Measurements from ENCODE around the gene TRPM3.

DNA sequence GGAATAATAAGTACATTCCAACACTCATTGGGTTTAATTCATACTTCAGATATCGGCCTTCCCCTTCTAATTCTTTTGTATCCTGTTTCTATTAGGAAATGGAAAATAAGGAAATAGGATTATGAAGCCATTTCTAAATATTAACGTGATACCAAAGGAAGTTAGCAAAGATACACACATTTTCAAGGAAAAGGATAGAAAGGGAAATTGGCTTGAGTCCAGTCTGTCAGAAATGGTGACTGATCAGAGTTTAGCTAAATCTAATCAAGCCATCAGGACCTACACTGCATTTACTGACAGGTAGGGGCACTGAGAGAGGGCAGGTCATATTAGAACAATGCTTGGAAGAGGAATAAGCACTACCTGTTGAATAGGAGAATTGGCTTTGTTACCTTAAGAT lies 3.1 kb downstream of the TRPM3 start:
- TF ChIP-seq, protein P1, sequence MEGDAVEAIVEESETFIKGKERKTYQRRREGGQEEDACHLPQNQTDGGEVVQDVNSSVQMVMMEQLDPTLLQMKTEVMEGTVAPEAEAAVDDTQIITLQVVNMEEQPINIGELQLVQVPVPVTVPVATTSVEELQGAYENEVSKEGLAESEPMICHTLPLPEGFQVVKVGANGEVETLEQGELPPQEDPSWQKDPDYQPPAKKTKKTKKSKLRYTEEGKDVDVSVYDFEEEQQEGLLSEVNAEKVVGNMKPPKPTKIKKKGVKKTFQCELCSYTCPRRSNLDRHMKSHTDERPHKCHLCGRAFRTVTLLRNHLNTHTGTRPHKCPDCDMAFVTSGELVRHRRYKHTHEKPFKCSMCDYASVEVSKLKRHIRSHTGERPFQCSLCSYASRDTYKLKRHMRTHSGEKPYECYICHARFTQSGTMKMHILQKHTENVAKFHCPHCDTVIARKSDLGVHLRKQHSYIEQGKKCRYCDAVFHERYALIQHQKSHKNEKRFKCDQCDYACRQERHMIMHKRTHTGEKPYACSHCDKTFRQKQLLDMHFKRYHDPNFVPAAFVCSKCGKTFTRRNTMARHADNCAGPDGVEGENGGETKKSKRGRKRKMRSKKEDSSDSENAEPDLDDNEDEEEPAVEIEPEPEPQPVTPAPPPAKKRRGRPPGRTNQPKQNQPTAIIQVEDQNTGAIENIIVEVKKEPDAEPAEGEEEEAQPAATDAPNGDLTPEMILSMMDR (conservative IDR thresholded peaks at IDR 0.05), result no peak
- no peak for TF ChIP-seq ZFX (IDR thresholded peaks at IDR 0.05)

All from C4-2B (cell line).